OCI-LY3 (cell line): ENCODE results near the gene RBMS3.

Experiments used
- EZH2phosphoT487 ChIP-seq: fragments of 200-600 bp; shearing (Covaris generic); IDR thresholded peaks from 2 replicates; pipeline ENCODE4 v1.6.1; 2018; ENCODE audit warnings: antibody characterized with exemption, mixed run types, low read depth
- TF ChIP-seq, protein P1 (sequence below): fragments of 200-600, 300-600 bp; sonication (generic); IDR thresholded peaks from 2 replicates; pipeline ENCODE4 v1.5.1; 2014; ENCODE audit warnings: antibody characterized with exemption, low read length, low read depth

DNA sequence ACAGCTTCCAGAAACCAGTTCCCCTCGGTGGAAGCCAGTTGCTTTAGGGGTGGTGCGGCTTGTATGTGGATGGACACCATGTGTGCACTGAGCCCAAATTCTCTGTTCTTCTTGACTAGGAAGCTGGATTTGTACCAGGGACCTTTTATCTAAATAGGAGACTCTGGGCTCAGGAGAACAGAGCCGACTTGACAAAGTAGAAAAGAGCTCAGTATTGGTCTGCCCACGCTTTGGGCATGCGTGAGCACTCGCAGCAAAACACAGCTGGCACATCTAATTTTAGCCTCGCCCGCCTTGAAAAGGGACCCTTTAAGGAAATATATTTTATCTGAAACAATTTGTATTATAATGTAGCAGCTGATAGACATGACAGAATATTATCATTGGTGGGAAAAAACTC, 1.1 kb upstream of the RBMS3 start:
- TF ChIP-seq, protein P1, sequence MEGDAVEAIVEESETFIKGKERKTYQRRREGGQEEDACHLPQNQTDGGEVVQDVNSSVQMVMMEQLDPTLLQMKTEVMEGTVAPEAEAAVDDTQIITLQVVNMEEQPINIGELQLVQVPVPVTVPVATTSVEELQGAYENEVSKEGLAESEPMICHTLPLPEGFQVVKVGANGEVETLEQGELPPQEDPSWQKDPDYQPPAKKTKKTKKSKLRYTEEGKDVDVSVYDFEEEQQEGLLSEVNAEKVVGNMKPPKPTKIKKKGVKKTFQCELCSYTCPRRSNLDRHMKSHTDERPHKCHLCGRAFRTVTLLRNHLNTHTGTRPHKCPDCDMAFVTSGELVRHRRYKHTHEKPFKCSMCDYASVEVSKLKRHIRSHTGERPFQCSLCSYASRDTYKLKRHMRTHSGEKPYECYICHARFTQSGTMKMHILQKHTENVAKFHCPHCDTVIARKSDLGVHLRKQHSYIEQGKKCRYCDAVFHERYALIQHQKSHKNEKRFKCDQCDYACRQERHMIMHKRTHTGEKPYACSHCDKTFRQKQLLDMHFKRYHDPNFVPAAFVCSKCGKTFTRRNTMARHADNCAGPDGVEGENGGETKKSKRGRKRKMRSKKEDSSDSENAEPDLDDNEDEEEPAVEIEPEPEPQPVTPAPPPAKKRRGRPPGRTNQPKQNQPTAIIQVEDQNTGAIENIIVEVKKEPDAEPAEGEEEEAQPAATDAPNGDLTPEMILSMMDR, result no peak
- no peak for TF ChIP-seq EZH2phosphoT487
